ENCODE measurements around the gene NKX2-4.

Gene NKX2-4

GRCh38 chr20:21357844-21358243 lies 39.5 kb downstream of the NKX2-4 start:
- H3K4me3 ChIP-seq (ENCODE audit: low read depth, low read length), result no peak overlapping the region
- no peak for TF ChIP-seq CTCF (IDR thresholded peaks at IDR 0.05; ENCODE audit: low read depth, low read length, missing control alignments)
- DNase-seq (ENCODE audit: low read depth), result no peak
- in situ Hi-C loops (cut with HindIII; ENCODE audit: low sequenced_read_pairs), result no loop called here

- no peak for TF ChIP-seq CTCF (IDR thresholded peaks at IDR 0.05; ENCODE audit: low read depth, low read length, missing control alignments)
- DNase-seq (ENCODE audit: low read depth), result no peak
- no peak overlapping the region for H3K4me3 ChIP-seq (ENCODE audit: low read depth, low read length)
- in situ Hi-C loops (cut with HindIII; ENCODE audit: low sequenced_read_pairs), result no loop called here
These were observed 40.9 kb downstream of the NKX2-4 start for GRCh38 chr20:21356386-21356785.

- no peak for TF ChIP-seq CTCF (IDR thresholded peaks at IDR 0.05; ENCODE audit: low read depth, low read length, missing control alignments)
- no peak overlapping the region for H3K4me3 ChIP-seq (ENCODE audit: low read depth, low read length)
- in situ Hi-C loops (cut with HindIII; ENCODE audit: low sequenced_read_pairs), result no loop called here
- no peak for DNase-seq (ENCODE audit: low read depth)
These were observed 41.3 kb downstream of the NKX2-4 start for GRCh38 chr20:21355981-21356380.

- no peak for TF ChIP-seq CTCF (IDR thresholded peaks at IDR 0.05; ENCODE audit: low read depth, low read length, missing control alignments)
- no peak for DNase-seq (ENCODE audit: low read depth)
- in situ Hi-C loops (cut with HindIII; ENCODE audit: low sequenced_read_pairs), result no loop called here
- no peak overlapping the region for H3K4me3 ChIP-seq (ENCODE audit: low read depth, low read length)
These were observed 44.1 kb downstream of the NKX2-4 start for GRCh38 chr20:21353236-21353635.

GRCh38 chr20:21352703-21353102 lies 44.6 kb downstream of the NKX2-4 start:
- in situ Hi-C loops (cut with HindIII; ENCODE audit: low sequenced_read_pairs), result no loop called here
- H3K4me3 ChIP-seq (ENCODE audit: low read depth, low read length), result no peak overlapping the region
- TF ChIP-seq CTCF (IDR thresholded peaks at IDR 0.05; ENCODE audit: low read depth, low read length, missing control alignments), result no peak
- peak; percentile 9 for DNase-seq (ENCODE audit: low read depth)

Measured in astrocyte of the cerebellum (primary cell).